Measurements from ENCODE around the gene SMYD3. TPM values are rescaled to one million over a fixed set of nuclear protein-coding genes. Genes with fewer than 3 reads are reported as not detected.
"Not testable (repeated sequence)": the region's sequence is repeated elsewhere in the genome, so short reads cannot be mapped to it uniquely, and the experiment has no call there.

SMYD3 gene
- total RNA-seq, 4 donors from 2014 or later: 7.6 to 26.3 (median 13.4) TPM

GRCh38 chr1:245984390-245985155, 522.5 kb downstream of the SMYD3 start:
- TF ChIP-seq CTCF (IDR thresholded peaks at IDR 0.05): no peak
- ATAC-seq (ENCODE audit: low FRiP score): no peak
- no peak for DNase-seq (ENCODE audit: low spot score)

GRCh38 chr1:245983294-245983967, 523.6 kb downstream of the SMYD3 start:
- no peak for TF ChIP-seq CTCF (IDR thresholded peaks at IDR 0.05)
- ATAC-seq (ENCODE audit: low FRiP score): no peak
- no peak for DNase-seq (ENCODE audit: low spot score)

- ATAC-seq (ENCODE audit: low FRiP score) (no peak), DNase-seq (ENCODE audit: low spot score) (no peak)
- TF ChIP-seq CTCF (IDR thresholded peaks at IDR 0.05): no peak
Observed at GRCh38 chr1:245979589-245979988, 527.5 kb downstream of the SMYD3 start.

- DNase-seq (ENCODE audit: low spot score): no peak
- ATAC-seq (ENCODE audit: low FRiP score): no peak
Observed at GRCh38 chr1:245978915-245979314, 528.2 kb downstream of the SMYD3 start.

GRCh38 chr1:245972476-245972875, 534.6 kb downstream of the SMYD3 start:
- DNase-seq (ENCODE audit: low spot score): no peak
- TF ChIP-seq CTCF (IDR thresholded peaks at IDR 0.05): no peak
- ATAC-seq (ENCODE audit: low FRiP score): no peak

More at GRCh38 chr1:245978915-245979314, 528.2 kb downstream of the SMYD3 start:
- TF ChIP-seq CTCF (IDR thresholded peaks at IDR 0.05): no peak

- TF ChIP-seq CTCF (IDR thresholded peaks at IDR 0.05): no peak
- ATAC-seq (ENCODE audit: low FRiP score): no peak
Observed at GRCh38 chr1:245971711-245972085, 535.4 kb downstream of the SMYD3 start.

GRCh38 chr1:245971076-245971710, 535.9 kb downstream of the SMYD3 start:
- not testable (repeated sequence) for DNase-seq (ENCODE audit: low spot score); ATAC-seq (ENCODE audit: low FRiP score)

More at GRCh38 chr1:245971711-245972085, 535.4 kb downstream of the SMYD3 start:
- no peak for DNase-seq (ENCODE audit: low spot score)

All from omental fat pad (tissue), 4 donors.